GM23248 (cell line): ENCODE results near the gene ADORA3.

Experiments used
- EZH2 ChIP-seq: fragments of 200-600 bp; sonication (generic); IDR thresholded peaks from 2 replicates; pipeline ENCODE4 v1.6.1; 2018; ENCODE audit warnings: antibody characterized with exemption, mild to moderate bottlenecking; ENCODE audit not compliant: insufficient read depth, poor library complexity, severe bottlenecking
- EZH2phosphoT487 ChIP-seq: fragments of 200-600 bp; sonication (generic); IDR thresholded peaks from 2 replicates; pipeline ENCODE4 v1.6.1; 2018; ENCODE audit warnings: antibody characterized with exemption, moderate library complexity, mild to moderate bottlenecking, low read depth; ENCODE audit not compliant: insufficient read depth

GRCh38 chr1:111476214-111476613, 27.2 kb downstream of the ADORA3 start:
- TF ChIP-seq EZH2 (no peak), EZH2phosphoT487 (no peak)
